ENCODE measurements around the gene FBXO9.
A peak's percentile ranks its signal among the peaks of the same experiment; 100 is the strongest.

The FBXO9 gene

GRCh38 chr6:53065266-53066076, at the start of gene FBXO9:
FBXO9 (plus strand) TSS chr6:53065404; CDS start chr6:53065790, 386 bp downstream.
- no peak for TF ChIP-seq CTCF (IDR thresholded peaks at IDR 0.05)
- H3K4me1 Mint-ChIP-seq, result peaks cover 37% of the 10 kb centered on the region
- H3K9me3 Mint-ChIP-seq, result no peaks in the 10 kb centered on the region
- H3K27ac Mint-ChIP-seq, result peak within 1 kb of the TSS; percentile 99
- peak; percentile 83 for DNase-seq
- H3K36me3 Mint-ChIP-seq (ENCODE audit: low read depth), result peaks cover 5% of the 10 kb centered on the region
- peaks cover 4% of the 10 kb centered on the region for H3K27me3 Mint-ChIP-seq (ENCODE audit: low read depth, poor library complexity)
- peak within 1 kb of the TSS; percentile 97 for H3K4me3 Mint-ChIP-seq

GRCh38 chr6:53015486-53015885, 49.7 kb upstream of the FBXO9 start:
- Mint-ChIP-seq H3K27me3 (ENCODE audit: low read depth, poor library complexity) (no peaks in the 10 kb centered on the region), H3K36me3 (ENCODE audit: low read depth) (peaks cover 72% of the 10 kb centered on the region), H3K4me3 (no peak overlapping the region), H3K4me1 (peaks cover 19% of the 10 kb centered on the region), H3K27ac (no peak overlapping the region), H3K9me3 (no peaks in the 10 kb centered on the region)
- no peak for TF ChIP-seq CTCF (IDR thresholded peaks at IDR 0.05)
- no peak for DNase-seq

- H3K27me3 Mint-ChIP-seq (ENCODE audit: low read depth, poor library complexity), result no peaks in the 10 kb centered on the region
- no peak for DNase-seq
Observed at GRCh38 chr6:53018446-53018845, 46.8 kb upstream of the FBXO9 start.

GRCh38 chr6:53020005-53020744, 45.0 kb upstream of the FBXO9 start:
- Mint-ChIP-seq H3K27me3 (ENCODE audit: low read depth, poor library complexity) (no peaks in the 10 kb centered on the region), H3K4me1 (peaks cover 7% of the 10 kb centered on the region), H3K4me3 (no peak overlapping the region), H3K27ac (no peak overlapping the region), H3K36me3 (ENCODE audit: low read depth) (peaks cover 44% of the 10 kb centered on the region), H3K9me3 (no peaks in the 10 kb centered on the region)
- DNase-seq, result no peak
- no peak for TF ChIP-seq CTCF (IDR thresholded peaks at IDR 0.05)

More at GRCh38 chr6:53018446-53018845, 46.8 kb upstream of the FBXO9 start:
- TF ChIP-seq CTCF (IDR thresholded peaks at IDR 0.05), result no peak
- Mint-ChIP-seq H3K36me3 (ENCODE audit: low read depth) (peaks cover 55% of the 10 kb centered on the region), H3K4me1 (peaks cover 7% of the 10 kb centered on the region), H3K27ac (no peak overlapping the region), H3K4me3 (no peak overlapping the region), H3K9me3 (no peaks in the 10 kb centered on the region)

GRCh38 chr6:53023323-53023722, 41.9 kb upstream of the FBXO9 start:
- no peak for DNase-seq
- TF ChIP-seq CTCF (IDR thresholded peaks at IDR 0.05), result no peak
- Mint-ChIP-seq H3K9me3 (no peaks in the 10 kb centered on the region), H3K4me1 (no peaks in the 10 kb centered on the region), H3K27me3 (ENCODE audit: low read depth, poor library complexity) (no peaks in the 10 kb centered on the region), H3K4me3 (no peak overlapping the region), H3K36me3 (ENCODE audit: low read depth) (peaks cover 36% of the 10 kb centered on the region), H3K27ac (no peak overlapping the region)
